CD4-positive, CD25-positive, alpha-beta regulatory T cell (primary cell): ENCODE data around the gene NUFIP1. TPM values are rescaled to one million over a fixed set of nuclear protein-coding genes. Genes with fewer than 3 reads are reported as not detected.

Experiments
- ATAC-seq, 2 donors: fragments of 150-1000 bp; cut with Tn5 transposase; one replicate each; pipeline ENCODE4 v1.10.0; 2021; ENCODE audit warnings: low read depth in 2 of 2, moderate number of reproducible peaks in 2 of 2, moderate library complexity in 1 of 2
- DNase-seq, 3 donors: peaks; one replicate each; pipeline versions ENCODE4 v3.0.0 to v3.0.0-alpha.2; 2012 to 2022; ENCODE audit warnings: mixed read lengths in 1 of 3
- H3K27ac ChIP-seq: one replicate; pipeline ENCODE4 v1.7.0; 2013; ENCODE audit warnings: mild to moderate bottlenecking, low read length; ENCODE audit not compliant: insufficient read depth, poor library complexity, severe bottlenecking
- H3K27me3 ChIP-seq: one replicate; pipeline ENCODE4 v1.7.0; 2013; ENCODE audit warnings: low read length; ENCODE audit not compliant: control insufficient read depth, insufficient read depth
- H3K36me3 ChIP-seq: one replicate; pipeline ENCODE4 v1.7.0; 2013; ENCODE audit warnings: mild to moderate bottlenecking, low read length, moderate library complexity; ENCODE audit not compliant: control insufficient read depth, insufficient read depth
- H3K4me1 ChIP-seq: 2 replicates; pipeline ENCODE4 v1.7.0; 2013; ENCODE audit warnings: mild to moderate bottlenecking, low read length; ENCODE audit not compliant: insufficient read depth, control insufficient read depth, poor library complexity, severe bottlenecking
- H3K4me3 ChIP-seq: one replicate; pipeline ENCODE4 v1.7.0; 2013; ENCODE audit warnings: low read depth, mild to moderate bottlenecking, low read length, moderate library complexity
- H3K9me3 ChIP-seq, 2 experiments: 1 replicate in 1 of 2; 2 replicates in 1 of 2; pipeline ENCODE4 v1.7.0; 2013; ENCODE audit warnings: low read length in 2 of 2, mild to moderate bottlenecking in 1 of 2, moderate library complexity in 1 of 2; ENCODE audit not compliant: control insufficient read depth in 2 of 2
- H3K27ac Mint-ChIP-seq, 3 donors: one replicate each; pipeline ENCODE4 v1.8.0; 2020 to 2022; ENCODE audit warnings: mild to moderate bottlenecking in 3 of 3, mixed read lengths in 3 of 3, moderate library complexity in 2 of 3
- H3K27me3 Mint-ChIP-seq: one replicate; pipeline ENCODE4 v1.8.0; 2022; ENCODE audit warnings: mild to moderate bottlenecking, mixed read lengths
- H3K36me3 Mint-ChIP-seq: one replicate; pipeline ENCODE4 v1.8.0; 2020; ENCODE audit warnings: mixed read lengths
- H3K4me1 Mint-ChIP-seq, 4 donors: one replicate each; pipeline ENCODE4 v1.8.0; 2020 to 2022; ENCODE audit warnings: mixed read lengths in 4 of 4, mild to moderate bottlenecking in 1 of 4
- H3K4me3 Mint-ChIP-seq, 4 donors: one replicate each; pipeline ENCODE4 v1.8.0; 2020 to 2022; ENCODE audit warnings: mild to moderate bottlenecking in 4 of 4, mixed read lengths in 4 of 4, moderate library complexity in 3 of 4
- H3K9me3 Mint-ChIP-seq, 7 donors: one replicate each; pipeline ENCODE4 v1.8.0; 2020 to 2022; ENCODE audit warnings: mixed read lengths in 7 of 7, mild to moderate bottlenecking in 3 of 7, moderate library complexity in 2 of 7
- polyA plus RNA-seq, 4 donors: library from polyadenylated mRNA; unstranded; fragments of 300-500 nt; fragmentation: Illumina TruSeq; gene quantifications; one replicate each; pipeline ENCODE4 v1.2.3, GENCODE V29; 2021
- total RNA-seq: library from RNA; stranded (reverse); gene quantifications from one replicate; pipeline ENCODE4 v1.2.3, GENCODE V29; 2022

The NUFIP1 gene
- total and polyA plus RNA-seq, 5 donors from 2014 or later = 4.0 to 4.8 (median 4.1) TPM

DNA sequence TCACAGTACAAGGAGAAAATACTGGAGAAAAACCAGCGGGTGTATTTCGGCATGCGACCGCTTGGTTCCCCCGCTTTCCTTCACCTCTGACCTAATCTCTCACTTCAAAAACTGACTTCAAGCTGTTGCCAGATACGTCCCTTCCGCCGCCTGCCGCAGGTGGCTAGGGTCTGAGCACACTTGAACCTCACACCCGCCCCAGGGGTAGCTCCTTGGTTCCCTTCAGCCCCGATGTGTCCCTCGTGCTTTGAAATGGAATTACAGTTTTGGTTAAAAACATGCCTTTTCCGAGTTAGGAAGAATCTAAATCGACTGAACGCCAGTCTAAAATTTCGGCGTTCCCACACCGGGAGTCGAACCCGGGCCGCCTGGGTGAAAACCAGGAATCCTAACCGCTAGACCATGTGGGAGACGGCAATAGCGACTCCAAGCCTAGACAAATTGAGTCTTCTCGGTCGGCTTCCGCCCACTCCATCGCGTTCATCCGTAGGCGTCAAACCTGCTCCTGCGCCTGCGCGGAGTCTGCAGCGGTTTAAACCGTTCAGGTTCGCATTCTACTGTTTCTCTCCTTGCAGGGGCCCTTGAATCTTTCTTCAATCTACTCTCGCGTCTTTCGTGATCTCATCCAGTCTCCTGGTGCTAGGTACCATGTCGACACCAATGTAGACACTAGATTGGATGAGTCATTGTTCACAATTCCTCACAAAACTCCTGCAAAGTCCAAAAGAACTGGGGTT is 71.5 kb downstream of the NUFIP1 start:
- Histone ChIP-seq H3K27me3 (no peaks in the 10 kb centered on the region), H3K4me3 (peak overlapping the region; percentile 89), H3K9me3 (no peaks in the 10 kb centered on the region), H3K4me1 (peaks cover 7% of the 10 kb centered on the region), H3K27ac (peak overlapping the region; percentile 89), H3K36me3 (no peaks in the 10 kb centered on the region)
- Mint-ChIP-seq H3K9me3 (peaks cover 0 to 4% (median 0%) of the 10 kb centered on the region in 7 donors), H3K36me3 (no peaks in the 10 kb centered on the region), H3K4me1 (peaks cover 0 to 14% (median 8%) of the 10 kb centered on the region in 4 donors), H3K27ac (no peak overlapping the region), H3K4me3 (no peak overlapping the region), H3K27me3 (peaks cover 5% of the 10 kb centered on the region)
- ATAC-seq = peak; percentile 80 to 84
- peak; percentile 92 to 98 (median 96) for DNase-seq

GRCh38 chr13:44912278-44913016 is 76.8 kb downstream of the NUFIP1 start:
- DNase-seq (no peak), ATAC-seq (no peak)
- Mint-ChIP-seq H3K27ac (no peak overlapping the region), H3K9me3 (peaks cover 0 to 18% (median 4%) of the 10 kb centered on the region in 7 donors), H3K4me1 (peaks cover 2 to 15% (median 8%) of the 10 kb centered on the region in 4 donors), H3K27me3 (no peaks in the 10 kb centered on the region), H3K4me3 (peak overlapping the region in 1 of 4 donors; percentile 45), H3K36me3 (no peaks in the 10 kb centered on the region)
- Histone ChIP-seq H3K27me3 (no peaks in the 10 kb centered on the region), H3K9me3 (peaks cover 9% of the 10 kb centered on the region in 2 experiments), H3K4me1 (no peaks in the 10 kb centered on the region), H3K27ac (no peak overlapping the region), H3K4me3 (no peak overlapping the region), H3K36me3 (no peaks in the 10 kb centered on the region)

DNA sequence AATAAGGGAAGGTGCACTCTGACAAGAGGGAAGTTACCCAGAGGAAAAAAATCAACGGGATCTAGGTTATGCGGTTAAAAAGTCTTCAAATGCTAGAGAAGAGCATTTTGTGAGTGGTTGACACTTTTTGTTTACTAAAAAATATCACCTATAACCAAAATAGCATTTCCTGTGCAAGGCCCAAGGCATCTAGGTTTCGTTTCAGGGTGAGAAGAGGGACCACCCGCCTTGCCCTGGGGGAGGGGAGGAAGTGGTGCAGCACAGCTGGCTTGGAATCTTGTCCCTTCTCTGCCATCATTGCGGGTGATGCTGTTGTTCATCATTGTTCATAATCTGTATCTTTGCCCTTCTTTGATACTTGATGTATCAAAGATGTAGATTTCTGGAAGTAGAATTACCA is 80.6 kb downstream of the NUFIP1 start:
- H3K36me3 ChIP-seq = no peaks in the 10 kb centered on the region
- Mint-ChIP-seq H3K4me3 (no peak overlapping the region), H3K36me3 (no peaks in the 10 kb centered on the region), H3K4me1 (peaks cover 2 to 9% (median 4%) of the 10 kb centered on the region in 4 donors), H3K27ac (no peak overlapping the region), H3K9me3 (peaks cover 0 to 18% (median 4%) of the 10 kb centered on the region in 7 donors), H3K27me3 (peaks cover 13% of the 10 kb centered on the region)
- H3K4me3 ChIP-seq = no peak overlapping the region
- no peak overlapping the region for H3K27ac ChIP-seq
- no peaks in the 10 kb centered on the region for H3K27me3 ChIP-seq
- peaks cover 9% of the 10 kb centered on the region in 2 experiments for H3K9me3 ChIP-seq
- DNase-seq = no peak
- ATAC-seq = no peak
- no peaks in the 10 kb centered on the region for H3K4me1 ChIP-seq

GRCh38 chr13:44908266-44908665 is 81.0 kb downstream of the NUFIP1 start:
- no peak overlapping the region for H3K4me3 ChIP-seq
- peaks cover 9% of the 10 kb centered on the region in 2 experiments for H3K9me3 ChIP-seq
- no peaks in the 10 kb centered on the region for H3K36me3 ChIP-seq
- H3K36me3 Mint-ChIP-seq = no peaks in the 10 kb centered on the region
- H3K9me3 Mint-ChIP-seq = peaks cover 0 to 18% (median 4%) of the 10 kb centered on the region in 7 donors
- DNase-seq (no peak), ATAC-seq (no peak)
- no peak overlapping the region for H3K27ac Mint-ChIP-seq
- no peak overlapping the region for H3K4me3 Mint-ChIP-seq
- H3K27me3 ChIP-seq = no peaks in the 10 kb centered on the region
- no peaks in the 10 kb centered on the region for H3K4me1 ChIP-seq
- H3K4me1 Mint-ChIP-seq = peaks cover 2 to 6% (median 4%) of the 10 kb centered on the region in 4 donors
- no peak overlapping the region for H3K27ac ChIP-seq
- peaks cover 16% of the 10 kb centered on the region for H3K27me3 Mint-ChIP-seq

- H3K27me3 Mint-ChIP-seq = peaks cover 16% of the 10 kb centered on the region
- no peak overlapping the region for H3K27ac Mint-ChIP-seq
- DNase-seq = no peak
- peaks cover 0 to 2% (median 0%) of the 10 kb centered on the region in 4 donors for H3K4me1 Mint-ChIP-seq
- Histone ChIP-seq H3K4me3 (no peak overlapping the region), H3K4me1 (no peaks in the 10 kb centered on the region), H3K36me3 (no peaks in the 10 kb centered on the region), H3K27me3 (no peaks in the 10 kb centered on the region), H3K27ac (no peak overlapping the region), H3K9me3 (peaks cover 6 to 8% of the 10 kb centered on the region in 2 experiments)
- peaks cover 0 to 12% (median 2%) of the 10 kb centered on the region in 7 donors for H3K9me3 Mint-ChIP-seq
- no peak overlapping the region for H3K4me3 Mint-ChIP-seq
- no peak for ATAC-seq
- no peaks in the 10 kb centered on the region for H3K36me3 Mint-ChIP-seq
Measured at GRCh38 chr13:44906713-44907112, 82.6 kb downstream of the NUFIP1 start.

GRCh38 chr13:44906230-44906629 is 83.0 kb downstream of the NUFIP1 start:
- no peaks in the 10 kb centered on the region for H3K36me3 ChIP-seq
- H3K9me3 Mint-ChIP-seq = peaks cover 0 to 7% (median 2%) of the 10 kb centered on the region in 7 donors
- no peaks in the 10 kb centered on the region for H3K4me1 ChIP-seq
- no peak overlapping the region for H3K27ac ChIP-seq
- H3K9me3 ChIP-seq = peaks cover 1 to 3% of the 10 kb centered on the region in 2 experiments
- ATAC-seq (no peak), DNase-seq (no peak)
- H3K27me3 ChIP-seq = peaks cover 2% of the 10 kb centered on the region
- H3K36me3 Mint-ChIP-seq = no peaks in the 10 kb centered on the region
- H3K4me3 ChIP-seq = no peak overlapping the region
- H3K27ac Mint-ChIP-seq = no peak overlapping the region
- no peak overlapping the region for H3K4me3 Mint-ChIP-seq
- H3K4me1 Mint-ChIP-seq = peaks cover 0 to 2% (median 0%) of the 10 kb centered on the region in 4 donors
- H3K27me3 Mint-ChIP-seq = peaks cover 17% of the 10 kb centered on the region

GRCh38 chr13:44905556-44905955 is 83.7 kb downstream of the NUFIP1 start:
- Mint-ChIP-seq H3K9me3 (peaks cover 0 to 2% (median under 1%) of the 10 kb centered on the region in 7 donors), H3K4me3 (no peak overlapping the region), H3K27ac (peak overlapping the region in 1 of 3 donors; percentile 54), H3K36me3 (no peaks in the 10 kb centered on the region), H3K27me3 (peaks cover 22% of the 10 kb centered on the region), H3K4me1 (peaks cover 0 to 2% (median 0%) of the 10 kb centered on the region in 4 donors)
- DNase-seq = no peak
- ATAC-seq = no peak
- Histone ChIP-seq H3K9me3 (no peaks in the 10 kb centered on the region), H3K27ac (no peak overlapping the region), H3K4me1 (no peaks in the 10 kb centered on the region), H3K27me3 (peaks cover 2% of the 10 kb centered on the region), H3K4me3 (no peak overlapping the region), H3K36me3 (no peaks in the 10 kb centered on the region)
